MM.1S (cell line): Measurements from ENCODE around the gene WNT2B.

Experiments
- DNase-seq: peaks from one replicate; pipeline ENCODE4 v3.0.0-alpha.2; 2015
- H2AFZ ChIP-seq: fragments of 300-600 bp; sonication (generic); 2 replicates; pipeline ENCODE4 v1.6.0; 2016; ENCODE audit warnings: antibody characterized with exemption, low read length
- H3F3A ChIP-seq: fragments of 300-600 bp; sonication (generic); 2 replicates; pipeline ENCODE4 v1.6.1; 2016; ENCODE audit warnings: mild to moderate bottlenecking, antibody characterized with exemption, low read length, moderate library complexity, mixed read lengths; ENCODE audit not compliant: insufficient read depth
- H3K27ac ChIP-seq: fragments of 300-600 bp; sonication (generic); 2 replicates; pipeline ENCODE4 v1.5.1; 2016; ENCODE audit warnings: mild to moderate bottlenecking, low read length
- H3K27me3 ChIP-seq: fragments of 300-600 bp; sonication (generic); replicated peaks from 2 replicates; pipeline ENCODE4 v1.6.0; 2016; ENCODE audit warnings: low read length; ENCODE audit not compliant: insufficient read depth
- H3K36me3 ChIP-seq: fragments of 300-600 bp; sonication (generic); replicated peaks from 2 replicates; pipeline ENCODE4 v1.6.1; 2016; ENCODE audit warnings: mild to moderate bottlenecking, low read length, mixed read lengths; ENCODE audit not compliant: insufficient read depth
- H3K4me1 ChIP-seq: fragments of 300-600 bp; sonication (generic); 2 replicates; pipeline ENCODE4 v1.6.1; 2016; ENCODE audit warnings: low read length, mixed read lengths
- H3K4me2 ChIP-seq: fragments of 300-600 bp; sonication (generic); 2 replicates; pipeline ENCODE4 v1.6.0; 2016; ENCODE audit warnings: low read depth, low read length
- H3K4me3 ChIP-seq: fragments of 300-600 bp; sonication (generic); 2 replicates; pipeline ENCODE4 v1.5.1; 2016; ENCODE audit warnings: low read length, mixed read lengths
- H3K79me2 ChIP-seq: fragments of 300-600 bp; sonication (generic); 2 replicates; pipeline ENCODE4 v1.6.1; 2016; ENCODE audit warnings: mixed run types, low read length, mixed read lengths
- H3K9ac ChIP-seq: fragments of 300-600 bp; sonication (generic); 2 replicates; pipeline ENCODE4 v1.6.1; 2016; ENCODE audit warnings: low read length, mixed read lengths
- H3K9me2 ChIP-seq: fragments of 300-600 bp; sonication (generic); replicated peaks from 2 replicates; pipeline ENCODE4 v1.6.1; 2016; ENCODE audit warnings: mild to moderate bottlenecking, low read length, mixed read lengths; ENCODE audit not compliant: insufficient read depth
- H3K9me3 ChIP-seq: fragments of 300-600 bp; sonication (generic); replicated peaks from 2 replicates; pipeline ENCODE4 v1.6.1; 2016; ENCODE audit warnings: mild to moderate bottlenecking, low read length, mixed read lengths; ENCODE audit not compliant: insufficient read depth
- H4K20me1 ChIP-seq: fragments of 300-600 bp; sonication (generic); 2 replicates; pipeline ENCODE4 v1.6.1; 2016; ENCODE audit warnings: mild to moderate bottlenecking, low read length, moderate library complexity, mixed read lengths; ENCODE audit not compliant: insufficient read depth
- EZH2 ChIP-seq: fragments of 300-600 bp; sonication (generic); optimal IDR thresholded peaks from 2 replicates; pipeline ENCODE3; 2017; ENCODE audit warnings: low read depth, mild to moderate bottlenecking, antibody characterized with exemption, low read length, mixed read lengths
- EZH2phosphoT487 ChIP-seq: fragments of 300-600 bp; sonication (generic); IDR thresholded peaks from 2 replicates; pipeline ENCODE4 v1.6.1; 2018; ENCODE audit warnings: antibody characterized with exemption, low read length
- TF ChIP-seq, protein P1 (sequence below): fragments of 300-600 bp; sonication (generic); IDR thresholded peaks from 2 replicates; pipeline ENCODE4 v1.5.1; 2016; ENCODE audit warnings: antibody characterized with exemption, low read length, mixed read lengths

WNT2B gene

DNA sequence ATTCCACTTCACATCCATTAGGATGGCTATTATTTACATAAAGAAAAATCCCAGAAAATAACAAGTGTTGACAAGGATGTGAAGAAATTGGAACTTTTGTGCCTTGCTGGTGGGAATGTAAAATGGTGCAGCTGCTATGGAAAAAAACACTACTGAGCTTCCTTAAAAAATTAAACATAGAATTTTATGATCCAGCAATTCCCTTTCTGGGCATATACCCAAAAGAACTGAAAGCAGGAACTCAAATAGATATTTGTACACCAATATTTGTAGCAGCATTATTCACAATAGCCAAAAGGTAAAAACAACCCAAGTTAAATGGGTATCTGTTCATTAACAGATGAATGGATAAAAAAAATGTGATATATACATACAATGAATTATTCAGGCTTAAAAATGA lies 45.6 kb downstream of the WNT2B start:
- Histone ChIP-seq H3K4me2 (no peak overlapping the region), H3K4me3 (no peak overlapping the region), H3K9ac (no peak overlapping the region), H4K20me1 (no peaks in the 10 kb centered on the region), H3K9me3 (no peaks in the 10 kb centered on the region), H3K79me2 (no peaks in the 10 kb centered on the region), H3K36me3 (no peaks in the 10 kb centered on the region), H3K27me3 (no peaks in the 10 kb centered on the region), H3K9me2 (no peaks in the 10 kb centered on the region), H2AFZ (no peak overlapping the region), H3F3A (no peaks in the 10 kb centered on the region), H3K4me1 (no peaks in the 10 kb centered on the region), H3K27ac (no peak overlapping the region)
- TF ChIP-seq, protein P1, sequence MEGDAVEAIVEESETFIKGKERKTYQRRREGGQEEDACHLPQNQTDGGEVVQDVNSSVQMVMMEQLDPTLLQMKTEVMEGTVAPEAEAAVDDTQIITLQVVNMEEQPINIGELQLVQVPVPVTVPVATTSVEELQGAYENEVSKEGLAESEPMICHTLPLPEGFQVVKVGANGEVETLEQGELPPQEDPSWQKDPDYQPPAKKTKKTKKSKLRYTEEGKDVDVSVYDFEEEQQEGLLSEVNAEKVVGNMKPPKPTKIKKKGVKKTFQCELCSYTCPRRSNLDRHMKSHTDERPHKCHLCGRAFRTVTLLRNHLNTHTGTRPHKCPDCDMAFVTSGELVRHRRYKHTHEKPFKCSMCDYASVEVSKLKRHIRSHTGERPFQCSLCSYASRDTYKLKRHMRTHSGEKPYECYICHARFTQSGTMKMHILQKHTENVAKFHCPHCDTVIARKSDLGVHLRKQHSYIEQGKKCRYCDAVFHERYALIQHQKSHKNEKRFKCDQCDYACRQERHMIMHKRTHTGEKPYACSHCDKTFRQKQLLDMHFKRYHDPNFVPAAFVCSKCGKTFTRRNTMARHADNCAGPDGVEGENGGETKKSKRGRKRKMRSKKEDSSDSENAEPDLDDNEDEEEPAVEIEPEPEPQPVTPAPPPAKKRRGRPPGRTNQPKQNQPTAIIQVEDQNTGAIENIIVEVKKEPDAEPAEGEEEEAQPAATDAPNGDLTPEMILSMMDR, result no peak
- TF ChIP-seq EZH2 (no peak), EZH2phosphoT487 (no peak)
- DNase-seq, result no peak

DNA sequence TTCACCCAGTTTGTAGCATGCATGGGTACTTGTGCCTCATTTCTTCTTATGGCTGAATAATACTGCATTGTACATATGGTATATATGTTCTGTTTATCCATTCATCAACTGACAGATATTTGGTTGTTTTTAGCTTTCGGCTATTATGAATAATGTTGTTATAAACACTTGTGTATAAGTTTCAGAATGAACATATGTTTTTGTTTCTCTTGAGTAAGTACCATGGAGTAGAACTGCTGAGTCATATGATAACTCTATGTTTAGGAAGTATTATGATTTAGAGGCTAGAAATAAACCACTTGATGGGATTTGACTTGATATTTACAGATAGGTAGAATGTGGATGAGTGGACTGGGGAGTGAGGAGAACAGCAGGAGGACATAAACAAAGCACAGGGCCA lies 48.6 kb downstream of the WNT2B start:
- Histone ChIP-seq H3K27ac (no peak overlapping the region), H4K20me1 (no peaks in the 10 kb centered on the region), H3K9me2 (no peaks in the 10 kb centered on the region), H3K36me3 (no peaks in the 10 kb centered on the region), H3K4me3 (no peak overlapping the region), H3F3A (no peaks in the 10 kb centered on the region), H2AFZ (no peak overlapping the region), H3K4me1 (no peaks in the 10 kb centered on the region), H3K4me2 (no peak overlapping the region), H3K79me2 (no peaks in the 10 kb centered on the region), H3K9ac (no peak overlapping the region), H3K9me3 (no peaks in the 10 kb centered on the region), H3K27me3 (no peaks in the 10 kb centered on the region)
- TF ChIP-seq, protein P1, result no peak
- TF ChIP-seq EZH2phosphoT487 (no peak), EZH2 (no peak)
- DNase-seq, result no peak

DNA sequence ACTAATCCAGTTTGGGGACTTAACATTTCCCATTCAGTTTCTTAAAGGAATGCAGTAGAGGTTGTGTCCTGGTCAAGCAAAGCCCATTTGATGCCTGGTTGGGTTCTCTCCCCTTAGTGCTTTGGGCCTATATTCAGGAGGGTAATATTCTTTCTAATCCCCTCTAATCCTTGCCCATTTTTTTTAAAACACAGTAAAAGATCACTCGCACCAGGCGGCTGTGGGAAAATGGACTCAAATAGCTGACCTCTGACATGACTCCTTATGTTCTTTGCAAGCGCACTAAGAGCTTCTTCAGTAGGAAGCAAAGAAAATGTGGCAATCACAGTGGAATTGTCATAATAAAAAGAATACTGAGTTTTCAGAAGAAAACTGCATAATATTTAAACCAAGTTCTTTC lies 49.9 kb downstream of the WNT2B start:
- H2AFZ ChIP-seq, result no peak overlapping the region
- no peaks in the 10 kb centered on the region for H3K79me2 ChIP-seq
- no peak overlapping the region for H3K4me3 ChIP-seq
- TF ChIP-seq EZH2, result no peak
- TF ChIP-seq, protein P1, result no peak
- no peak for TF ChIP-seq EZH2phosphoT487
- H3K9ac ChIP-seq, result no peak overlapping the region
- H3K27ac ChIP-seq, result no peak overlapping the region
- H3K27me3 ChIP-seq, result no peaks in the 10 kb centered on the region
- no peak overlapping the region for H3K4me2 ChIP-seq
- no peak for DNase-seq
- no peaks in the 10 kb centered on the region for H3K9me3 ChIP-seq
- H3K9me2 ChIP-seq, result no peaks in the 10 kb centered on the region
- H3K36me3 ChIP-seq, result no peaks in the 10 kb centered on the region
- no peaks in the 10 kb centered on the region for H3F3A ChIP-seq
- H3K4me1 ChIP-seq, result no peaks in the 10 kb centered on the region
- H4K20me1 ChIP-seq, result no peaks in the 10 kb centered on the region
